Memory B cell (primary cell): ENCODE data around the gene COL9A3.

Experiments used
- ATAC-seq: fragments of 150-1000 bp; cut with Tn5 transposase; 2 replicates; pipeline ENCODE4 v1.10.0; 2021; ENCODE audit warnings: low read depth, mild to moderate bottlenecking, moderate library complexity
- DNase-seq, 2 donors: peaks; one replicate each; pipeline ENCODE4 v3.0.0; 2022; ENCODE audit warnings: low spot score in 2 of 2
- H3K27ac Mint-ChIP-seq: one replicate; pipeline ENCODE4 v1.8.0; 2022; ENCODE audit warnings: mild to moderate bottlenecking, moderate library complexity, mixed read lengths
- H3K27me3 Mint-ChIP-seq: one replicate; pipeline ENCODE4 v1.8.0; 2022; ENCODE audit warnings: mixed read lengths
- H3K36me3 Mint-ChIP-seq: one replicate; pipeline ENCODE4 v1.8.0; 2022; ENCODE audit warnings: mild to moderate bottlenecking, mixed read lengths
- H3K4me1 Mint-ChIP-seq: one replicate; pipeline ENCODE4 v1.8.0; 2022; ENCODE audit warnings: mixed read lengths
- H3K4me3 Mint-ChIP-seq: one replicate; pipeline ENCODE4 v1.8.0; 2022; ENCODE audit warnings: mild to moderate bottlenecking, moderate library complexity, mixed read lengths
- H3K9me3 Mint-ChIP-seq: one replicate; pipeline ENCODE4 v1.8.0; 2022; ENCODE audit warnings: mixed read lengths

Gene COL9A3

GRCh38 chr20:62797671-62798532 is 18.9 kb upstream of the COL9A3 start:
- DNase-seq = no peak
- Mint-ChIP-seq H3K9me3 (no peaks in the 10 kb centered on the region), H3K4me1 (peaks cover 14% of the 10 kb centered on the region), H3K27me3 (no peaks in the 10 kb centered on the region), H3K4me3 (peak overlapping the region; percentile 93), H3K27ac (peak overlapping the region; percentile 48), H3K36me3 (peaks cover 9% of the 10 kb centered on the region)
- no peak for ATAC-seq

GRCh38 chr20:62799036-62799435 is 17.8 kb upstream of the COL9A3 start:
- DNase-seq = no peak
- Mint-ChIP-seq H3K4me3 (no peak overlapping the region), H3K4me1 (peaks cover 12% of the 10 kb centered on the region), H3K27ac (no peak overlapping the region), H3K27me3 (no peaks in the 10 kb centered on the region), H3K9me3 (no peaks in the 10 kb centered on the region), H3K36me3 (peaks cover 9% of the 10 kb centered on the region)
- no peak for ATAC-seq

- Mint-ChIP-seq H3K9me3 (no peaks in the 10 kb centered on the region), H3K27me3 (no peaks in the 10 kb centered on the region), H3K4me3 (no peak overlapping the region), H3K4me1 (peaks cover 14% of the 10 kb centered on the region), H3K36me3 (peaks cover 9% of the 10 kb centered on the region), H3K27ac (no peak overlapping the region)
- no peak for DNase-seq
- ATAC-seq = no peak
Measured at GRCh38 chr20:62799459-62799858, 17.4 kb upstream of the COL9A3 start.

- peaks cover 16% of the 10 kb centered on the region for H3K4me1 Mint-ChIP-seq
- DNase-seq (no peak), ATAC-seq (no peak)
- no peaks in the 10 kb centered on the region for H3K27me3 Mint-ChIP-seq
- H3K27ac Mint-ChIP-seq = no peak overlapping the region
- H3K36me3 Mint-ChIP-seq = peaks cover 11% of the 10 kb centered on the region
- no peaks in the 10 kb centered on the region for H3K9me3 Mint-ChIP-seq
- no peak overlapping the region for H3K4me3 Mint-ChIP-seq
Measured at GRCh38 chr20:62799873-62800272, 17.0 kb upstream of the COL9A3 start.

GRCh38 chr20:62800314-62801259 is 16.3 kb upstream of the COL9A3 start:
- Mint-ChIP-seq H3K4me3 (no peak overlapping the region), H3K4me1 (peaks cover 16% of the 10 kb centered on the region), H3K36me3 (peaks cover 11% of the 10 kb centered on the region), H3K27ac (no peak overlapping the region), H3K27me3 (no peaks in the 10 kb centered on the region), H3K9me3 (no peaks in the 10 kb centered on the region)
- ATAC-seq (no peak), DNase-seq (no peak)

- Mint-ChIP-seq H3K9me3 (no peaks in the 10 kb centered on the region), H3K4me3 (no peak overlapping the region), H3K27me3 (no peaks in the 10 kb centered on the region), H3K36me3 (peaks cover 11% of the 10 kb centered on the region), H3K27ac (no peak overlapping the region), H3K4me1 (peaks cover 20% of the 10 kb centered on the region)
- DNase-seq = no peak
- ATAC-seq = no peak
Measured at GRCh38 chr20:62801284-62802010, 15.4 kb upstream of the COL9A3 start.

GRCh38 chr20:62802026-62802712 is 14.7 kb upstream of the COL9A3 start:
- Mint-ChIP-seq H3K27me3 (no peaks in the 10 kb centered on the region), H3K27ac (no peak overlapping the region), H3K36me3 (peaks cover 11% of the 10 kb centered on the region), H3K4me1 (peaks cover 23% of the 10 kb centered on the region), H3K9me3 (no peaks in the 10 kb centered on the region), H3K4me3 (no peak overlapping the region)
- ATAC-seq (no peak), DNase-seq (no peak)

GRCh38 chr20:62804021-62804626 is 12.7 kb upstream of the COL9A3 start:
- Mint-ChIP-seq H3K27me3 (no peaks in the 10 kb centered on the region), H3K36me3 (peaks cover 10% of the 10 kb centered on the region), H3K9me3 (no peaks in the 10 kb centered on the region), H3K27ac (peak overlapping the region; percentile 96), H3K4me3 (peak overlapping the region; percentile 96), H3K4me1 (peaks cover 20% of the 10 kb centered on the region)
- ATAC-seq (peak; percentile 46), DNase-seq (no peak)

- ATAC-seq (peak; percentile 75), DNase-seq (peak; percentile 68 to 73)
- Mint-ChIP-seq H3K4me1 (peaks cover 20% of the 10 kb centered on the region), H3K36me3 (peaks cover 9% of the 10 kb centered on the region), H3K9me3 (no peaks in the 10 kb centered on the region), H3K4me3 (peak within 1 kb of the TSS; percentile 99), H3K27me3 (no peaks in the 10 kb centered on the region), H3K27ac (peak within 1 kb of the TSS; percentile 96)
Measured at GRCh38 chr20:62804627-62805154, 12.2 kb upstream of the COL9A3 start, which contains the start of gene OGFR. Gene OGFR, plus strand, starts transcription at chr20:62804835. Its CDS starts 25 bp downstream, at chr20:62804860.

- Mint-ChIP-seq H3K4me1 (peaks cover 20% of the 10 kb centered on the region), H3K36me3 (peaks cover 9% of the 10 kb centered on the region), H3K4me3 (peak overlapping the region; percentile 87), H3K27ac (peak overlapping the region; percentile 96), H3K27me3 (no peaks in the 10 kb centered on the region), H3K9me3 (no peaks in the 10 kb centered on the region)
- ATAC-seq = peak; percentile 43
- DNase-seq = peak in 1 of 2 donors; percentile 54
Measured at GRCh38 chr20:62805155-62805710, 11.6 kb upstream of the COL9A3 start.

GRCh38 chr20:62805711-62806382 is 11.0 kb upstream of the COL9A3 start:
- DNase-seq = no peak
- Mint-ChIP-seq H3K4me1 (peaks cover 20% of the 10 kb centered on the region), H3K27me3 (no peaks in the 10 kb centered on the region), H3K9me3 (no peaks in the 10 kb centered on the region), H3K36me3 (peaks cover 9% of the 10 kb centered on the region), H3K4me3 (peak overlapping the region; percentile 87), H3K27ac (no peak overlapping the region)
- no peak for ATAC-seq

GRCh38 chr20:62806383-62807050 is 10.3 kb upstream of the COL9A3 start:
- H3K4me3 Mint-ChIP-seq = peak overlapping the region; percentile 87

More at GRCh38 chr20:62806383-62807050, 10.3 kb upstream of the COL9A3 start:
- Mint-ChIP-seq H3K4me1 (peaks cover 20% of the 10 kb centered on the region), H3K9me3 (no peaks in the 10 kb centered on the region), H3K27ac (no peak overlapping the region), H3K36me3 (peaks cover 8% of the 10 kb centered on the region), H3K27me3 (no peaks in the 10 kb centered on the region)
- no peak for DNase-seq
- ATAC-seq = no peak
